GM19372 (cell line): ENCODE results near the gene C1orf56.
"Not testable (repeated sequence)": the region's sequence is repeated elsewhere in the genome, so short reads cannot be mapped to it uniquely, and the experiment has no call there.

ENCODE experiments used
- ATAC-seq: cut with Tn5 transposase; IDR thresholded peaks from one replicate; pipeline ENCODE4 v1.9.1; 2021; ENCODE audit warnings: mild to moderate bottlenecking, low read depth, moderate library complexity; ENCODE audit not compliant: unreplicated experiment

C1orf56 gene

DNA sequence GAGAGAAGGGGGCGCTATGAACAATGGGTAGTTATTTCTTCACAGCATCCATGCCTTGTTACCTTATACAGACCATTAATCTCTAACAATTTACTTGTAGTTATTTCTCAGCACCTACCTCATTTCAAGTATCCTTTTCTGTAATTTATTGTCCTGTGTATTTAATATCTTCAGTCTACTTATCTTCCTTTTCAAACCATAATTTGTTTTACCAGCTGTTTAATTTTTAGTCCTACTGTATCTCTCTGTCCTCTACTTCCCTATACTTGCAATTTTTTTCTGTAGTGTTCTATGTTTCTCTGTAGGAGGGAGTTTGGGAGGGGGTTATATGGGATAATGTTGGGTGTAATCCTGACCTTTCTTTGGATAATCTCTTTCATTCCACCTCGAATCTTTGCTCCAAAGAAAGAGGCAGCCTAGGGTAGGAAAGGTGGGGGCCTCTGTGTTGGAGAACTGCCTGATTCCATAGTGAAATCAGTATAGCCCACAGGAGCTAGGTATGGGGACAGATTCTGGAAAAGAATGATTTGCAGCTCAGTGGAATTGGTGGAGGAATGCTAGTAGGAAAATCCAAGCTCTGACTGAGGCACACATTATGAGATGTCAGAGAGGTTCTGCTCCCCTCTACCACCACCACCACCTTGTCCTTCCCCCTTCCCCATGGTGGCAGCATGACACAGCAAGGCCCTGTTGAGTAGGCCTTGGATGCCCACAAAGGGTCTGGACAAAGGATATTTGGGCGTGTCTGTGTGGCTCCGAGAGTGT lies 13.3 kb downstream of the C1orf56 start:
- ATAC-seq = no peak

DNA sequence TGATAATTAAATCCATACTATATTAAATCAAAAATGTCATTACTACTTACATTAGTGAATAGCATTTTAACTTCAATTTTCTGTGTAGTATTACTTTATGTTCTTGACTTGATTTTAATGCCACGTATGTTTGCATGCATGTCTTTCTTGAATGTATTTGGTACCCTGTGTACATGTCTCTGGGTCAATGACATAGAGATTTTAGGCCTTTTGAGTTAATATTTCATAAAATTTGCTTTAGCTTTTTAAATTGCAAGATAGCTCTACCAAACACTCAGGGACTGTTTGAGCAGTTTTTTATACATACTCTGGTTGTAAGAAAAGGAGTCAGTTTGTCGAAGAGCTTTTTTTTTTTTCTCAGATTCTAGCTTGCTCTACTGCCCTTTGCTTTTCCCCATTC lies 14.2 kb downstream of the C1orf56 start:
- ATAC-seq = no peak

DNA sequence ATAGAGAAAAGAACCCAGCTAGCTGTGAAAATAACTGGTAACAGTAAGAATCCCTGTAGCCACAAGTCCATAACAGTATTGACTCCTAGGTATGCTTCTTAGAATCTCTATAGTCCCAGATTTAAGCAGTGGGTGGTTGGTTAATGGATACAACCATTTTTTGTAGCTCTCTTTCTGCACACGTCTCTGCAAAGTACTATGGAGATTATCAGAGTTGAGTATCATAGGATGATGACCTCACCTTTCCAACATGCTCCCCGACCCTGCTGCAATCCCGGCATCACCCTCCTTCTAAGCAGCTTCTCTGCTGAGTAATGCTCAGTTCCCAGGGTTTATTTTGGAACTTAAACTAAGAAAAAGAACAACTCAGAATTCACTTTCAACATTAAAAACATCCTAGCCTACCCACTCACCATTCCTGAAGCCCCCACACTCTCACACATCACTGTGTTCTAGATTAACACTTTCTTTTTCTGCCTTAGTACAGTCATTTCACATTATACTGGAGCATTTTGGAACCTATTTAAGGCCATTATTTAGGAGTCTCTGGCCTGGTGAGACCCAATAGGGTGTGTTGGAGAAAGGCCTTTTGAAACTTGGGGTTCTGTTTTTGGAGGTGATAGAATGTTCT lies 15.3 kb downstream of the C1orf56 start:
- ATAC-seq = no peak

DNA sequence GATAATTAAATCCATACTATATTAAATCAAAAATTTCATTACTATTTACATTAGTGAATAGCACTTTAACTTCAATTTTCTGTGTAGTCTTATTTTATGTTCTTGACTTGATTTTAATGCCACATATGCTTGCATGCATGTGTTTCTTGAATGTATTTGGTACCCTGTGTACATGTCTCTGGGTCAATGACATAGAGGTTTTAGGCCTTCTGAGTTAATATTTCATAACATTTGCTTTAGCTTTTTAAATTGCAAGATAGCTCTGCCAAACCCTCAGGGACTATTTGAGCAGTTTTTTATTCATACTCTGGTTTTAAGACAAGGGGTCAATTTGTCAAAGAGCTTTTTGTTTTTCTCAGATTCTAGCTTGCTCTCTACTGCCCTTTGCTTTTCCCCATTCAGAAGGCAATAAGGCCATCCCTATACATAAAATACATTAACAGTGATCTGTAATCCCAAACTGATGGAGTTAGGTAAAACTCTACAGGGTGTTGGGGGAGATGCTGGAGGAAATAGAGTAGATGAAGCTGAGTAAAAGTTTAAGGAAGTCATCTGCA lies 17.6 kb downstream of the C1orf56 start:
- ATAC-seq = no peak

DNA sequence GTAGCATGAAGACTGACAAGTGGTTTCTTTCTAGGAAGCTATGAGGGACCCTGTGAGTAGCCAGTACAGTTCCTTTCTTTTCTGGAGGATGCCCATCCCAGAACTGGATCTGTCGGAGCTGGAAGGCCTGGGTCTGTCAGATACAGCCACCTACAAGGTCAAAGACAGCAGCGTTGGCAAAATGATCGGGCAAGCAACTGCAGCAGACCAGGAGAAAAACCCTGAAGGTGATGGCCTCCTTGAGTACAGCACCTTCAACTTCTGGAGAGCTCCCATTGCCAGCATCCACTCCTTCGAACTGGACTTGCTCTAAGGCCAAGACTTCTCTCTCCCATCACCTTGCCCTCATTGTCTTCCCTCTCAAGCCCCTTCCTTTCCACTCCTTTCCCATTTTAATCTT lies 19.6 kb downstream of the C1orf56 start:
- no peak for ATAC-seq

DNA sequence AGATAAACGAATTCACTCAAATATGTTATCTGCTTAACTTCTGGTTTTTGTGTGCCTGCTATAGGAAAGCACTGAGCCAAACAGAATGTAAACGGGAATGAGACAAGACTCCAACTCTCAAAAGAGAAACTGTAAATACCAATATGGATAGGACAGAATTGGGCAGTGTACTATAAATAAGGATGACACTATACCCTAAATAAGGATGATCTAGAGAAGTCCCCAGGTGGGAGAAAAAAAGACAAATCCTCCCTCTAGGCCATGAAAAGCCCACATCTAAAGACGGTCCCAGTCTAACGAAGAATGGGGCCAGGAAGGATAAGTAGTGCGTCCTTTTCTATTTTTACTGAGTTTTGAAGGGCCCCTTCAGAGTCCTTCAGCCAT lies 21.5 kb downstream of the C1orf56 start:
- no peak for ATAC-seq

DNA sequence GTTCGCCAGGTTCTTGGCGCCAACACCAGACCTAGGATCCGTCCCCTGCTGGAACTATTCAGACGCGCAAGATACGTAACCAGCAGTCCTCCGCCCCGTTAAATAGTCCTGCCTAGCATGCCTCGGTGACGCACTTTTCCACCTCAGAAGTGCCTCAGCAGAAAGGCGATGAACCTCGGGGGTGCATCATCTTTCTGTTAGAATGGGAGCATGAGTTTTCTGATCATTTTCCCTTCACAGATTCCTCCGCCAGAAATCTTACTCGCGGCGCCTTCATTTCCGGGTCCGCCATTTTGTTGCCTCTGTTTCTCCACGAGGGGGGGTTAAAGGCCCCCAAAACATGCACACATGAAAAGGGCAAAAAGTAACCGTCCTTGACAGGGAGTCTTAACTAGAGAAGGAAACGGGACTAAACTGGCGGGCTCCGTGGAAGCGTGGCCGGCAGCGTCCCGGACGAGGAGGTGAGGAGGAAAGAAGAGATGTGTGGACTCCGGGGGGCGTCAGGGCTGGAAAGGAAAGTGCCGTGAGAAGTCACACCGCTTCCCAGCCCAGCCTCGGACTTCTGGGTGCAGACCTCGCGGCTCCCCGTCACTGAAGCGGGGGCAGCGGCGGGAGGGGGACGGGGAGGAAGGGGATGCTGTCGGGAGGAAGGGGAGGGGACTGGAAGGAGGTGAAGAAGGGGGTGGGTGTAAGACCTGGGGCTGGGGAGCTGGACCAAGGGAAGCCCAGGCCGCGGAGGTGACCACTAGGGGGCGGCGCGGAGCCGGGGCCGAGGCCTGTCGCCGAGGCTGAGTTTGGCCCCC lies 23.1 kb downstream of the C1orf56 start, which contains the start of gene GABPB2:
TSS of gene GABPB2 (plus strand) at position 288 of the 803 bp plus-strand sequence. CDS start 17,429 bp downstream, outside the sequence.
- ATAC-seq = peak; percentile 73

DNA sequence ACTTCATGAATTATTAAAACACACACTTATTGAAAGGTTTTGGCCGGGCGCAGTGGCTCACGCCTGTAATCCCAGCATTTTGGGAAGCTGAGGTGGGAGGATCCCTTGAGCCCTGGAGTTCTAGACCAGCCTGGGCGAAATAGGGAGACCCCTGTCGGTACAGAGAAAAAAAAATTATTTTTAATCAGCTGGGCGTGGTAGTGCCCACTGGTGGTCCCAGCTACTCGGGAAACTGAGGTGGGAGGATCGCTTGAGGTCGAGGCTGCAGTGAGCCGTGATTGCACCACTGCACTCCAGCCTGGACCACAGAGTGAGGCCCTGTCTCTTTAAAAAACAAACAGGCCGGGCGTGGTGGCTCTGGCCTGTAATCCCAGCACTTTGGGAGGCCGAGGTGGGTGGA lies 24.7 kb downstream of the C1orf56 start:
- no peak for ATAC-seq

DNA sequence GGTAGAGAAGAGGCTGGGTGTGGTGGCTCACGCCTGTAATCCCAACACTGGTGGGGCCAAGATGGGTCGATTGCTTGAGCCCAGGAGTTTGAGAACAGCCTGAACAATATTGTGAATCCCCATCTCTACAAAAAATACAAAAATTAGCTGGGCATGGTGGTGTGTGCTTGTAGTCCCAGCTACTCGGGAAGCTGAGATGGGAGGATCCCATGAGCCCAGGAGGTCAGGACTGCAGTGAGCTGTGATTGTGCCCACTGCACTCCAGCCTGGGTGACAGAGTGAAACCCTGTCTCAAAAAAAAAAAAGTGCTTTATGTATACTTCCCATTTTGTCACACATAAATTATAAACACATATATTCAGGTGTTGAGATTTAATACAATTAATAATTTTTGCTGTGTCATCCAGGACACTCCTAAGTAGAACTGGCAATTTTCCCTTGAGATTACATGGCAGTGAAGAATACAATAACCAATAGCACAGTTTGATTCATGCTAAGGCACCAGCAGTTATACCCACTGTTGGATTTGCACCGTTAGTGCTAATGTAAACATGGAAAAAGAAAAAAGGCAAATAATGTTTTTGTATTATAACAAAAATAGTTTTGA lies 38.5 kb downstream of the C1orf56 start:
- ATAC-seq = no peak

DNA sequence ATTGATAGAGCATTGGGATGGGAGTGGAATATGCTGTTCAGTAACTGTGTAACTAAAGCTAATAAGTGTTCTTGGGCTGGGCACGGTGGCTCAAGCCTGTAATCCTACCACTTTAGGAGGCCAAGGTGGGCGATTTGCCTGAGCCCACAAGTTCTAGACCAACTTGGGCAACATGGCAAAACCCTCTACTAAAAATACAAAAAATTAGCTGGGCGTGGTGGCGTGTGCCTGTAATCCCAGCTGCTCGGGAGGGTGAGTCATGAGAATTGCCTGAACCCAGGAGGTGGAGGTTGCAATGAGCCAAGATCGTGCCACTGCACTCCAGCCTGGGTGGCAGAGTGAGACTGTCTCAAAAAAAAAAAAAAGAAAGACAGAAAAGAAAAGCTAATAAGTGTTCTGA lies 49.9 kb downstream of the C1orf56 start:
- ATAC-seq = not testable (repeated sequence)

DNA sequence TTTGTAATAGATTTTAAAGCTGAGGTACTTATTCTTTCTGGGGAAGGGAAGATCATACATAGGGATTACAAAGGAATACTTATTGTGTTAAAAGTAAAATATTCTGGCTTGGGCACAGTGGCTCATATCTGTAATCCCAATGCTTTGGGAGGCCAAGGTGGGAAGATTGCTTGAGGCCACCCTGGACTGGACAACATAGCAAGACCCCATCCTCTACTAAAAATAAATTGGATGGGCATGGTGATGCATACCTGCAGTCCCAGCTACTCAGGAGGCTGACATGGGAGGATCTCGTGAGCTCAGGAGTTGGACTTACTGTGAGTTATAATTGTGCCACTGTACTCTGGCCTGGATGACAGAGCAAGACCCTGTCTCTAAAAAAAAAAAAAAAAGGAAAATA lies 50.6 kb downstream of the C1orf56 start:
- no peak for ATAC-seq
